ENCODE measurements around the gene BLCAP.

DNA sequence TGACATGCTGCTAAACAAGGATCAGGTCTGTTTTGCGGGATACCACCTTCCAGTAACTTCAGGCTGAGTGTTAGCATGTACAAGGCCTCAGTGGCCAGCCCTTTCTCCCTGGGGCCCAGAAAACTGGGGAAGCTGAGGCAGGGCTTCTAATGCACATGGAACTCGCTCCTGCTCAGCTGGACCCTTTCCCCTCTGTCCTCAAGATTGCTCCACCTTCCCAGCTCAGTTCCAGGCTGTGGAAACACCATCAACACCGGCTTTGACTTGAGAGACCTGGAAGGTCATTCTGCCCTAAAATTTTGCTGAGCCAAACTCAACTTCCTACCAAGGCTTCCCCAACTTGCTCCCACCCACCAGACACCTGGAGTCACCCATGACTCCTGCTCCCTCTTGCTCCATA is 4.2 kb upstream of the BLCAP start:
- TF ChIP-seq, protein P1, sequence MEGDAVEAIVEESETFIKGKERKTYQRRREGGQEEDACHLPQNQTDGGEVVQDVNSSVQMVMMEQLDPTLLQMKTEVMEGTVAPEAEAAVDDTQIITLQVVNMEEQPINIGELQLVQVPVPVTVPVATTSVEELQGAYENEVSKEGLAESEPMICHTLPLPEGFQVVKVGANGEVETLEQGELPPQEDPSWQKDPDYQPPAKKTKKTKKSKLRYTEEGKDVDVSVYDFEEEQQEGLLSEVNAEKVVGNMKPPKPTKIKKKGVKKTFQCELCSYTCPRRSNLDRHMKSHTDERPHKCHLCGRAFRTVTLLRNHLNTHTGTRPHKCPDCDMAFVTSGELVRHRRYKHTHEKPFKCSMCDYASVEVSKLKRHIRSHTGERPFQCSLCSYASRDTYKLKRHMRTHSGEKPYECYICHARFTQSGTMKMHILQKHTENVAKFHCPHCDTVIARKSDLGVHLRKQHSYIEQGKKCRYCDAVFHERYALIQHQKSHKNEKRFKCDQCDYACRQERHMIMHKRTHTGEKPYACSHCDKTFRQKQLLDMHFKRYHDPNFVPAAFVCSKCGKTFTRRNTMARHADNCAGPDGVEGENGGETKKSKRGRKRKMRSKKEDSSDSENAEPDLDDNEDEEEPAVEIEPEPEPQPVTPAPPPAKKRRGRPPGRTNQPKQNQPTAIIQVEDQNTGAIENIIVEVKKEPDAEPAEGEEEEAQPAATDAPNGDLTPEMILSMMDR (IDR thresholded peaks at IDR 0.05; ENCODE audit: insufficient read depth, low read depth, low read length): no peak
- TF ChIP-seq EZH2 (IDR thresholded peaks at IDR 0.05; ENCODE audit: insufficient read depth, low read length): no peak

Measured in astrocyte (in vitro differentiated cells and primary cell).